CD4-positive, alpha-beta T cell (primary cell): Measurements from ENCODE around the gene PABPN1. TPM values are rescaled to one million over a fixed set of nuclear protein-coding genes. Genes with fewer than 3 reads are reported as not detected.

Experiments
- ATAC-seq: fragments of 200-7000 bp; cut with Tn5 transposase; one replicate; pipeline ENCODE4 v1.10.0; 2022; ENCODE audit warnings: mild to moderate bottlenecking; ENCODE audit not compliant: poor library complexity
- CTCF ChIA-PET: fragments of 350-600 bp; sonication (Branson Sonifier 250); formaldehyde crosslinking; loops from one replicate; lab custom pipeline; 2021; ENCODE audit warnings: antibody characterized with exemption, inconsistent platforms; lab: Charles Lee
- POLR2A ChIA-PET: fragments of 350-600 bp; sonication (Branson Sonifier 250); formaldehyde crosslinking; loops from one replicate; lab custom pipeline; 2021; ENCODE audit warnings: antibody characterized with exemption, inconsistent platforms; lab: Charles Lee
- DNase-seq, 14 experiments: peaks; one replicate each; pipeline ENCODE4 v3.0.0-alpha.2; 2013 to 2020; ENCODE audit warnings: mixed read lengths in 2 of 14
- H3K27ac ChIP-seq, 2 donors: one replicate each; pipeline versions ENCODE4 v1.5.1 to v1.7.0; 2013; ENCODE audit warnings: low read length in 2 of 2, low read depth in 1 of 2, mild to moderate bottlenecking in 1 of 2
- H3K27me3 ChIP-seq, 2 experiments: 1 replicate in 1 of 2; 2 replicates in 1 of 2; pipeline versions ENCODE4 v1.6.1 to v1.7.0; 2013; ENCODE audit warnings: low read length in 2 of 2, control low read depth in 1 of 2, mild to moderate bottlenecking in 1 of 2, moderate library complexity in 1 of 2; ENCODE audit not compliant: insufficient read depth in 2 of 2, control insufficient read depth in 1 of 2
- H3K36me3 ChIP-seq: one replicate; pipeline ENCODE4 v1.6.1; 2013; ENCODE audit warnings: low read length, control low read depth; ENCODE audit not compliant: insufficient read depth
- H3K4me1 ChIP-seq: one replicate; pipeline ENCODE4 v1.6.1; 2013; ENCODE audit warnings: low read length, control low read depth; ENCODE audit not compliant: insufficient read depth
- H3K4me3 ChIP-seq: one replicate; pipeline ENCODE4 v1.5.1; 2013; ENCODE audit warnings: mild to moderate bottlenecking, low read length, moderate library complexity
- H3K9me3 ChIP-seq, 2 experiments: 1 replicate in 1 of 2; 2 replicates in 1 of 2; pipeline versions ENCODE4 v1.6.1 to v1.7.0; 2013; ENCODE audit warnings: low read length in 2 of 2, mild to moderate bottlenecking in 2 of 2, control low read depth in 1 of 2, moderate library complexity in 1 of 2; ENCODE audit not compliant: control insufficient read depth in 1 of 2, insufficient read depth in 1 of 2
- H3K27ac Mint-ChIP-seq: one replicate; pipeline ENCODE4 v1.8.0; 2020; ENCODE audit warnings: mixed read lengths
- H3K27me3 Mint-ChIP-seq: one replicate; pipeline ENCODE4 v1.8.0; 2021; ENCODE audit warnings: mixed read lengths
- H3K36me3 Mint-ChIP-seq: one replicate; pipeline ENCODE4 v1.8.0; 2021; ENCODE audit warnings: low read depth, mixed read lengths
- H3K4me1 Mint-ChIP-seq: one replicate; pipeline ENCODE4 v1.8.0; 2021; ENCODE audit warnings: low read depth, mixed read lengths
- H3K4me3 Mint-ChIP-seq: one replicate; pipeline ENCODE4 v1.8.0; 2020; ENCODE audit warnings: mild to moderate bottlenecking, mixed read lengths
- H3K9me3 Mint-ChIP-seq: one replicate; pipeline ENCODE4 v1.8.0; 2020; ENCODE audit warnings: mixed read lengths
- intact Hi-C, 2 experiments: fragments of 100-400 bp; cut with DNase I in 1 of 2; cut with micrococcal nuclease in 1 of 2; formaldehyde crosslinking; loops; one replicate each; pipeline versions ENCODE4 v1.15.1 to v1.9.0; 2023 to 2025; cut with DNase I, micrococcal nuclease
- total RNA-seq, 174 experiments: library from RNA in 2 of 174; stranded (reverse) in 2 of 174; gene quantifications; one replicate each; pipeline ENCODE4 v1.2.3 and lab custom pipeline; 2021 to 2026
- TF ChIP-seq, protein P1 (sequence below): fragments of 200-600 bp; IDR thresholded peaks from one replicate; pipeline ENCODE4 v1.8.0; 2022; ENCODE audit warnings: antibody characterized with exemption, mild to moderate bottlenecking

PABPN1 gene
- total RNA-seq, 2 experiments from 2014 or later = 188 to 195 TPM

DNA sequence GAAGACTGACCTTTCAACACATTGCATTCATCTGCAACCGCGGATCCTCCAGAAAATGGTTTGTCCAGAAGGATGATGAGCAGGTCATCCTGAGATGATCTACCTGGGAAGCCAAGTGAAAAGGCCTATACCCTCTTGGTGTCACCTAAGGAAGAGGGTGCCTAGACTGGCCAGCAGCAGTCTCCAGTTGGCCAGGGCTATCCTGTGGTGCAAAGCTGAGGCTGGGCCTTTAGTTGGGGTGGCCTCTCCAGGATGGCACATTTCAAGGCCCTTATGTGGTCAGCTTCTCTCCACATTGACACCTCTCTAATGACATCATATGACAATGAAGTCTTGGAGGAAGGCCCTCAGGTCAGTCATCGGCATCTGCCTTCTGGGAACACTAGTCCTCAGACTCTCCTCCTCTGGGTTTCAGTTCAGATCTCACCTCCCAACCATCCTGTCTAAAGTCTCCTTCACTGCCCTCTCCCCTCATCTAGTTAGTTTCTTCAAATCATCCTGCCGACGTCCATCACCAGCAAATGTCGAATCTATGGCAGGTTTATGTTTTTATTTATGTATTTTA is 34.7 kb downstream of the PABPN1 start:
- intact Hi-C loops = no loop called here
- DNase-seq (no peak), ATAC-seq (no peak)
- TF ChIP-seq, protein P1, sequence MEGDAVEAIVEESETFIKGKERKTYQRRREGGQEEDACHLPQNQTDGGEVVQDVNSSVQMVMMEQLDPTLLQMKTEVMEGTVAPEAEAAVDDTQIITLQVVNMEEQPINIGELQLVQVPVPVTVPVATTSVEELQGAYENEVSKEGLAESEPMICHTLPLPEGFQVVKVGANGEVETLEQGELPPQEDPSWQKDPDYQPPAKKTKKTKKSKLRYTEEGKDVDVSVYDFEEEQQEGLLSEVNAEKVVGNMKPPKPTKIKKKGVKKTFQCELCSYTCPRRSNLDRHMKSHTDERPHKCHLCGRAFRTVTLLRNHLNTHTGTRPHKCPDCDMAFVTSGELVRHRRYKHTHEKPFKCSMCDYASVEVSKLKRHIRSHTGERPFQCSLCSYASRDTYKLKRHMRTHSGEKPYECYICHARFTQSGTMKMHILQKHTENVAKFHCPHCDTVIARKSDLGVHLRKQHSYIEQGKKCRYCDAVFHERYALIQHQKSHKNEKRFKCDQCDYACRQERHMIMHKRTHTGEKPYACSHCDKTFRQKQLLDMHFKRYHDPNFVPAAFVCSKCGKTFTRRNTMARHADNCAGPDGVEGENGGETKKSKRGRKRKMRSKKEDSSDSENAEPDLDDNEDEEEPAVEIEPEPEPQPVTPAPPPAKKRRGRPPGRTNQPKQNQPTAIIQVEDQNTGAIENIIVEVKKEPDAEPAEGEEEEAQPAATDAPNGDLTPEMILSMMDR = no peak
- ChIA-PET CTCF (no interaction called here), POLR2A (no interaction called here)
- H3K27ac ChIP-seq = no peak overlapping the region
- H3K4me3 ChIP-seq = no peak overlapping the region
- Mint-ChIP-seq H3K9me3 (no peaks in the 10 kb centered on the region), H3K27me3 (peaks cover 42% of the 10 kb centered on the region), H3K4me1 (peaks cover 5% of the 10 kb centered on the region), H3K36me3 (no peaks in the 10 kb centered on the region), H3K27ac (no peak overlapping the region), H3K4me3 (no peak overlapping the region)
- H3K9me3 ChIP-seq = peaks cover 0 to 3% of the 10 kb centered on the region in 2 experiments
- peaks cover 15% of the 10 kb centered on the region for H3K4me1 ChIP-seq
- peaks cover 4 to 16% of the 10 kb centered on the region in 2 experiments for H3K27me3 ChIP-seq
- H3K36me3 ChIP-seq = no peaks in the 10 kb centered on the region

DNA sequence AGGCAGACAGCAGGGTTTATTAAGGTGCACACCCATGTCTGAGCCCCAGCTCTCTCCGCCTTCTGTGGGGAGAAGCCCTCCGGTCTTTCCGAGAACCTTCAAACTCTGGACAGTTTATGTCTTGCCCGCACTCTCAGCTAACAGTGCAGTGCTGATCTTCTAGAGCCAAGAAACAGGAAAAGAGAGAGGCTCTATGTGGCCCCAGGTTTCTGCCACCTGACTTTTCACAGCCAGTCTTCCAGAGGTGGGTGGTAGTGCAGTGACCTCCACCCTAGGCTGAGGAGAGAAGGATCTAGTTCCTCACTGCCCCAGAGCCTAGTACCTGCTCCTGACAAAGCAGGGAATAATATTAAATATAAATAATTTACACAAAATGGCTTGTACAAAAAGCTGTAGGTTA is 35.4 kb downstream of the PABPN1 start:
- intact Hi-C loops = no loop called here
- DNase-seq (no peak), ATAC-seq (no peak)
- H3K27ac ChIP-seq = no peak overlapping the region
- Mint-ChIP-seq H3K36me3 (no peaks in the 10 kb centered on the region), H3K27ac (no peak overlapping the region), H3K4me3 (no peak overlapping the region), H3K27me3 (peaks cover 44% of the 10 kb centered on the region), H3K4me1 (peaks cover 5% of the 10 kb centered on the region), H3K9me3 (no peaks in the 10 kb centered on the region)
- TF ChIP-seq, protein P1 = no peak
- no peaks in the 10 kb centered on the region for H3K36me3 ChIP-seq
- H3K4me3 ChIP-seq = no peak overlapping the region
- POLR2A ChIA-PET = no interaction called here
- peaks cover 0 to 3% of the 10 kb centered on the region in 2 experiments for H3K9me3 ChIP-seq
- H3K27me3 ChIP-seq = peaks cover 4 to 14% of the 10 kb centered on the region in 2 experiments
- peaks cover 13% of the 10 kb centered on the region for H3K4me1 ChIP-seq
- CTCF ChIA-PET = no interaction called here

DNA sequence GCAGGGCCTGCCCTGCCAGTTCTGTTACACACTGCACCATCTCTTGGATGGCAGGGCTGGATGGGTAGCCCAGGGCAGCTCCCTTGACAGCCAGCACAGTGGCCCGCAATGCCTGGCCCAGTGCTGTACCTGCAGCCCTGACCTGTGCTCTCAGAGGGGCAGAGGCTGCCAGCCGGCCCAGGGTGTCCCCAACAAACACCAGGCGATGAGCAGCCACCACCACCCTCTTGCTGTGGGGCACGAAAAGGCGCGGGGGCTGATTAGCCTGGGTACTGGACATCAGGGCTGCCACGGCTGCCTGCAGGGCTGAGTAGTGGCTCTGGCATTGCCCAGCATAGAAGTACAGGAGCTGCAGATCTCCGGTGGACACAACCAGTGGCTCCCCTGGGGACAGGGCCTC is 36.0 kb downstream of the PABPN1 start:
- Mint-ChIP-seq H3K36me3 (no peaks in the 10 kb centered on the region), H3K4me1 (peaks cover 5% of the 10 kb centered on the region), H3K27ac (no peak overlapping the region), H3K27me3 (peaks cover 50% of the 10 kb centered on the region), H3K9me3 (no peaks in the 10 kb centered on the region), H3K4me3 (no peak overlapping the region)
- no peaks in the 10 kb centered on the region for H3K9me3 ChIP-seq
- no peak overlapping the region for H3K27ac ChIP-seq
- no peaks in the 10 kb centered on the region for H3K36me3 ChIP-seq
- ATAC-seq (no peak), DNase-seq (no peak)
- H3K27me3 ChIP-seq = peaks cover 4 to 14% of the 10 kb centered on the region in 2 experiments
- POLR2A ChIA-PET = no interaction called here
- intact Hi-C loops = no loop called here
- H3K4me1 ChIP-seq = peaks cover 7% of the 10 kb centered on the region
- CTCF ChIA-PET = no interaction called here
- TF ChIP-seq, protein P1 = no peak
- H3K4me3 ChIP-seq = no peak overlapping the region
